ENCODE results near the gene LIAS.

The LIAS gene

DNA sequence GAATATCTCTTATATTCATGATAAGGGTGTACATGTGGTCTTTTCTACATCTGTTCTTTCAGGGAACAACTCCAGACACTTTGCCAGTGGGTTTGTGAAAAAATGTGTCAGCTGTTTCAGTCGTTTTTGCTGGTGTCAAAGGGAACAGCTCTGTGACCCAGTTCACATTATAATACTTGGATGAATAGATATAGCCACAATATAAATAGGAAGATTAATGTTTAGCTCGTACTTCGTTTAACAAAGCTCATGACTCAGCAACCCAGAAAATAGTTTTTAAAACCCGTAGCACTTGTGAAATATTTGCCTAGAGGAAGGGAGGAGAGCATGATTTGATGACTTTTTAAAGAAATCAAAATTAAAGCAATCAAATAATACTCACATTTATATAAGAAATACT, 7.9 kb downstream of the LIAS start:
- TF ChIP-seq, protein P1, sequence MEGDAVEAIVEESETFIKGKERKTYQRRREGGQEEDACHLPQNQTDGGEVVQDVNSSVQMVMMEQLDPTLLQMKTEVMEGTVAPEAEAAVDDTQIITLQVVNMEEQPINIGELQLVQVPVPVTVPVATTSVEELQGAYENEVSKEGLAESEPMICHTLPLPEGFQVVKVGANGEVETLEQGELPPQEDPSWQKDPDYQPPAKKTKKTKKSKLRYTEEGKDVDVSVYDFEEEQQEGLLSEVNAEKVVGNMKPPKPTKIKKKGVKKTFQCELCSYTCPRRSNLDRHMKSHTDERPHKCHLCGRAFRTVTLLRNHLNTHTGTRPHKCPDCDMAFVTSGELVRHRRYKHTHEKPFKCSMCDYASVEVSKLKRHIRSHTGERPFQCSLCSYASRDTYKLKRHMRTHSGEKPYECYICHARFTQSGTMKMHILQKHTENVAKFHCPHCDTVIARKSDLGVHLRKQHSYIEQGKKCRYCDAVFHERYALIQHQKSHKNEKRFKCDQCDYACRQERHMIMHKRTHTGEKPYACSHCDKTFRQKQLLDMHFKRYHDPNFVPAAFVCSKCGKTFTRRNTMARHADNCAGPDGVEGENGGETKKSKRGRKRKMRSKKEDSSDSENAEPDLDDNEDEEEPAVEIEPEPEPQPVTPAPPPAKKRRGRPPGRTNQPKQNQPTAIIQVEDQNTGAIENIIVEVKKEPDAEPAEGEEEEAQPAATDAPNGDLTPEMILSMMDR (IDR thresholded peaks at IDR 0.05; ENCODE audit: extremely low read depth, insufficient read depth, missing control alignments): no peak
- in situ Hi-C loops (cut with MboI; ENCODE audit: low pct_unique_long_range_greater_than_20kb, low sequenced_read_pairs, unreplicated experiment): loop anchor here (25.0 kb wide), 1 partner anchor 846 kb away; no protein-coding TSS in a partner anchor
- DNase-seq (ENCODE audit: low spot score): no peak

- in situ Hi-C loops (cut with MboI; ENCODE audit: low pct_unique_long_range_greater_than_20kb, low sequenced_read_pairs, unreplicated experiment): loop anchor here (25.0 kb wide), 1 partner anchor 845 kb away; no protein-coding TSS in a partner anchor
- TF ChIP-seq, protein P1 (IDR thresholded peaks at IDR 0.05; ENCODE audit: extremely low read depth, insufficient read depth, missing control alignments): no peak
- DNase-seq (ENCODE audit: low spot score): no peak
Measured at GRCh38 chr4:39467464-39467863, 8.6 kb downstream of the LIAS start.

GRCh38 chr4:39469429-39470077, 10.7 kb downstream of the LIAS start:
- in situ Hi-C loops (cut with MboI; ENCODE audit: low pct_unique_long_range_greater_than_20kb, low sequenced_read_pairs, unreplicated experiment): loop anchor here (10.0 to 25.0 kb wide), 3 partner anchors 165 to 843 kb away; partner anchors contain the start of genes PDS5A and SMIM14
- TF ChIP-seq, protein P1 (IDR thresholded peaks at IDR 0.05; ENCODE audit: extremely low read depth, insufficient read depth, missing control alignments): peak; percentile 68
- DNase-seq (ENCODE audit: low spot score): peak; percentile 63

DNA sequence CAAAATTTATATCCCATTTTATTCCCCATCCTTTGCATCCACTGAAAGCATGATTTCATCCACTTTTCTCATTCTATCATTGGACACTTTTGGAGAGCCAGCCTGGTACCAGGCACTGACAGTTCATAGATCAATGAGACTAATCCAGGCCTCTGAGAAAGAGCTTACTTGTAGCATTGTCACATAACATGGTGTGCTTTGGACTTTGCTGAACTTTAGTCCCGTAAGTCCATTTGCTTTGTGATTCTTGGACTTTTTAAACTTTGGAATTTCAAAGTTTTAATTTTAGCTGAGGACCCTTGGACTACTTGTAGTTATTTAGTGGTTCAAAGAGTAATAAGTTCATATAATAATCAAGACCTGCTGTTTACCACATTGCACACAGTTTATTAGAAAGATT, 11.5 kb downstream of the LIAS start:
- no peak for DNase-seq (ENCODE audit: low spot score)
- in situ Hi-C loops (cut with MboI; ENCODE audit: low pct_unique_long_range_greater_than_20kb, low sequenced_read_pairs, unreplicated experiment): loop anchor here (10.0 to 25.0 kb wide), 3 partner anchors 164 to 842 kb away; partner anchors contain the start of genes PDS5A and SMIM14
- TF ChIP-seq, protein P1 (IDR thresholded peaks at IDR 0.05; ENCODE audit: extremely low read depth, insufficient read depth, missing control alignments): no peak

GRCh38 chr4:39472396-39472795, 13.5 kb downstream of the LIAS start:
- no peak for DNase-seq (ENCODE audit: low spot score)
- TF ChIP-seq, protein P1 (IDR thresholded peaks at IDR 0.05; ENCODE audit: extremely low read depth, insufficient read depth, missing control alignments): no peak
- in situ Hi-C loops (cut with MboI; ENCODE audit: low pct_unique_long_range_greater_than_20kb, low sequenced_read_pairs, unreplicated experiment): loop anchor here (10.0 to 25.0 kb wide), 3 partner anchors 162 to 840 kb away; partner anchors contain the start of genes PDS5A and SMIM14

GRCh38 chr4:39476187-39476895, 17.5 kb downstream of the LIAS start:
- in situ Hi-C loops (cut with MboI; ENCODE audit: low pct_unique_long_range_greater_than_20kb, low sequenced_read_pairs, unreplicated experiment): loop anchor here (10.0 kb wide), 2 partner anchors 158 to 498 kb away; partner anchors contain the start of genes PDS5A and SMIM14
- TF ChIP-seq, protein P1 (IDR thresholded peaks at IDR 0.05; ENCODE audit: extremely low read depth, insufficient read depth, missing control alignments): no peak
- DNase-seq (ENCODE audit: low spot score): no peak

All from GM13977 (cell line).